SK-N-SH treated with all-trans-retinoic acid at 6 μM for 48 hours (cell line): Measurements from ENCODE around the gene CBFA2T2.

Source experiments
- ATAC-seq: fragments of 200-7000 bp; cut with Tn5 transposase; 3 replicates; pipeline ENCODE4 v1.9.1; 2020; ENCODE audit warnings: mild to moderate bottlenecking, moderate library complexity
- BACH2 ChIP-seq: fragments of 250-450 bp; sonication (Bioruptor Pico); IDR thresholded peaks from 2 replicates; pipeline ENCODE4 v1.9.0; 2021; ENCODE audit warnings: mild to moderate bottlenecking, borderline replicate concordance
- ESRRG ChIP-seq: fragments of 250-450 bp; sonication (Bioruptor Pico); IDR thresholded peaks from 2 replicates; pipeline ENCODE4 v1.6.1; 2021; ENCODE audit warnings: mild to moderate bottlenecking
- ISL1 ChIP-seq: fragments of 250-450 bp; sonication (Bioruptor Pico); IDR thresholded peaks from 2 replicates; pipeline ENCODE4 v2.1.2; 2022; ENCODE audit warnings: mild to moderate bottlenecking, moderate library complexity
- OSR1 ChIP-seq: fragments of 250-450 bp; sonication (Bioruptor Pico); IDR thresholded peaks from 2 replicates; pipeline ENCODE4 v1.8.0; 2022; ENCODE audit warnings: moderate library complexity, mild to moderate bottlenecking, inconsistent platforms
- PPARA ChIP-seq: fragments of 250-450 bp; sonication (Bioruptor Pico); IDR thresholded peaks from 2 replicates; pipeline ENCODE4 v1.5.0; 2020; ENCODE audit warnings: mild to moderate bottlenecking, borderline replicate concordance
- SNAI2 ChIP-seq: fragments of 250-450 bp; sonication (Bioruptor Pico); IDR thresholded peaks from 2 replicates; pipeline ENCODE4 v1.5.0; 2020; ENCODE audit warnings: mild to moderate bottlenecking, moderate library complexity
- TCF4 ChIP-seq: fragments of 250-450 bp; sonication (Bioruptor Pico); IDR thresholded peaks from 2 replicates; pipeline ENCODE4 v1.8.0; 2021; ENCODE audit warnings: mild to moderate bottlenecking, moderate library complexity, borderline replicate concordance
- ZC3H10 ChIP-seq: fragments of 250-450 bp; sonication (Bioruptor Pico); IDR thresholded peaks from 2 replicates; pipeline ENCODE4 v1.5.1; 2021; ENCODE audit warnings: mild to moderate bottlenecking, moderate library complexity
- ZFP3 ChIP-seq: fragments of 250-450 bp; sonication (Bioruptor Pico); IDR thresholded peaks from 2 replicates; pipeline ENCODE4 v1.5.0; 2020; ENCODE audit warnings: mild to moderate bottlenecking, moderate library complexity
- ZNF70 ChIP-seq: fragments of 450-650 bp; formaldehyde crosslinking; IDR thresholded peaks from 2 replicates; pipeline ENCODE4 v1.5.0; 2020; ENCODE audit warnings: mild to moderate bottlenecking, moderate library complexity
- ZNF8 ChIP-seq: fragments of 450-650 bp; formaldehyde crosslinking; IDR thresholded peaks from 2 replicates; pipeline ENCODE4 v1.5.0; 2020; ENCODE audit warnings: mild to moderate bottlenecking, moderate library complexity
- TF ChIP-seq, protein P1 (sequence below): fragments of 250-450 bp; sonication (Bioruptor Pico); IDR thresholded peaks from 2 replicates; pipeline ENCODE4 v1.5.0; 2020; ENCODE audit warnings: mild to moderate bottlenecking, moderate library complexity
- TF ChIP-seq, protein P2 (sequence below): fragments of 250-450 bp; sonication (Bioruptor Pico); IDR thresholded peaks from 2 replicates; pipeline ENCODE4 v1.8.0; 2020; ENCODE audit warnings: mild to moderate bottlenecking, moderate library complexity, borderline replicate concordance
- TF ChIP-seq, protein P3 (sequence below): fragments of 250-450 bp; sonication (Bioruptor Pico); IDR thresholded peaks from 2 replicates; pipeline ENCODE4 v1.5.1; 2021; ENCODE audit warnings: mild to moderate bottlenecking, moderate library complexity
- TF ChIP-seq, protein P4 (sequence below): fragments of 250-450 bp; sonication (Bioruptor Pico); IDR thresholded peaks from 2 replicates; pipeline ENCODE4 v1.8.0; 2021; ENCODE audit warnings: low read depth, mild to moderate bottlenecking, moderate library complexity, borderline replicate concordance

Gene CBFA2T2

DNA sequence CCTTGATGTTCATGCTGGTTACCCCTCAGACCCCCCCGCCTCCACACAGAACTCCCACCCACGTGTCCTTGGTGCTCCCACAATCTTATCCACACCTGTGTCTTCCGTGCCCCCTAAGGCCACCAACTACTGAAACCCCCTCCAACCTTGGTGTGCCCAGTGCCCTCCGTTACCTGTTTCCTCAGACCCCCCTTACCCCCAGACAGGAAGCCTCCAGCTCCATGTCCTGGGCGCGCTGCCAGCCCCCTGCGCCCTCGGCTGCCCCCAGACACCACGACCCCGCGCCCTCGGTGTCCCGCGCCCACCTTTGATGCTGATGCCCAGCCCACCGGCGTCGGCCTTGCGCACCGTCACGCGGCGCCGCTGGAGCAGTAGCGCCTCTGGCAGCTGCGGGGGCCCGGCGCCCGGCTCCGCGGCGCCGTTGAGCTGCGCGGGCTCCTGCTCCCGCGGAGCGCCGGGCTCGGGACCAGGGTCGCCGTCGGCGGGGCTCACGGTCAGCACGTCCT is 46.8 kb upstream of the CBFA2T2 start:
- peak; percentile 86 for TF ChIP-seq ZFP3
- TF ChIP-seq, protein P1, sequence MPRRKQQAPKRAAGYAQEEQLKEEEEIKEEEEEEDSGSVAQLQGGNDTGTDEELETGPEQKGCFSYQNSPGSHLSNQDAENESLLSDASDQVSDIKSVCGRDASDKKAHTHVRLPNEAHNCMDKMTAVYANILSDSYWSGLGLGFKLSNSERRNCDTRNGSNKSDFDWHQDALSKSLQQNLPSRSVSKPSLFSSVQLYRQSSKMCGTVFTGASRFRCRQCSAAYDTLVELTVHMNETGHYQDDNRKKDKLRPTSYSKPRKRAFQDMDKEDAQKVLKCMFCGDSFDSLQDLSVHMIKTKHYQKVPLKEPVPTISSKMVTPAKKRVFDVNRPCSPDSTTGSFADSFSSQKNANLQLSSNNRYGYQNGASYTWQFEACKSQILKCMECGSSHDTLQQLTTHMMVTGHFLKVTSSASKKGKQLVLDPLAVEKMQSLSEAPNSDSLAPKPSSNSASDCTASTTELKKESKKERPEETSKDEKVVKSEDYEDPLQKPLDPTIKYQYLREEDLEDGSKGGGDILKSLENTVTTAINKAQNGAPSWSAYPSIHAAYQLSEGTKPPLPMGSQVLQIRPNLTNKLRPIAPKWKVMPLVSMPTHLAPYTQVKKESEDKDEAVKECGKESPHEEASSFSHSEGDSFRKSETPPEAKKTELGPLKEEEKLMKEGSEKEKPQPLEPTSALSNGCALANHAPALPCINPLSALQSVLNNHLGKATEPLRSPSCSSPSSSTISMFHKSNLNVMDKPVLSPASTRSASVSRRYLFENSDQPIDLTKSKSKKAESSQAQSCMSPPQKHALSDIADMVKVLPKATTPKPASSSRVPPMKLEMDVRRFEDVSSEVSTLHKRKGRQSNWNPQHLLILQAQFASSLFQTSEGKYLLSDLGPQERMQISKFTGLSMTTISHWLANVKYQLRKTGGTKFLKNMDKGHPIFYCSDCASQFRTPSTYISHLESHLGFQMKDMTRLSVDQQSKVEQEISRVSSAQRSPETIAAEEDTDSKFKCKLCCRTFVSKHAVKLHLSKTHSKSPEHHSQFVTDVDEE = no peak
- peak; percentile 13 for ATAC-seq

DNA sequence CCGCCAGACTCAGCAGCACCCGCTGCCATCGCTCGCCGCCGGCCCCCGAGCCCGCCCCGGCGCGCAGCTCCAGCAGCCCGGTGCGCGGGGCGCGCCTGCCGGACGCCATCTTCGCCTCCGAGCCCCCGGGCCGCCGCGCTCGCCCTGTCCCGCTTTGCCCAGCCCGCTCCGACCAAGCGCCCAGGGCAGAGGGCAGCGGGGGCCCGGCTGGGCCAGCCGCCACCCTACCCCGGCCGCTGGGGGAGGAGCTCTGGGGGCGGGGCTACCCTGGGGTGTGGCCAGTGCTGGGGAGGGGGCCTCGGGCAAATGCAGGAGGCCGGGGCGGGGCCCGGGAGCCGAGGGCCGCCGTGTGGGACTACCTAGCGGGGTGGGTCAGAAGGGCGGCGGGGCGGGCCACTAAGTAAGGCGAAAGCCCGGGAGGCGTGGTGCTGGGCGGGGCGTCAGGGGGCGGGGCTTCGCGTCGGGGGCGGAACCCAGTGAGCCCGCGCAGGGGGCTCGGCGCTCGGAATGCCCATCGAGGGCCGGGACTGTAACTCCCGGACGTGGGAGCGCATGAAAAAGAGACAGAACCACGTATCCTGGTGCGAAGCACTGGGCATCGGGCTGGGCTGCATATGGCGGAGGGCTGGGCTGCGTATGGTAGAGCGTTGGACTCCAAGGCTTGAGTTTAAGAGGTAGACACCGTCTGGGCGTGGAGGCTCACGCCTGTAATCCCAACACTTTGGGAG is 46.2 kb upstream of the CBFA2T2 start, which contains the start of gene SNTA1:
SNTA1 (minus strand) TSS at position 252 of the 728 bp plus-strand sequence; CDS start at position 109, 143 bp downstream.
- TF ChIP-seq TCF4 (no peak), ESRRG (CRISPR knock-in tag) (no peak), ZNF70 (CRISPR knock-in tag) (peak; percentile 92)
- TF ChIP-seq, protein P2, sequence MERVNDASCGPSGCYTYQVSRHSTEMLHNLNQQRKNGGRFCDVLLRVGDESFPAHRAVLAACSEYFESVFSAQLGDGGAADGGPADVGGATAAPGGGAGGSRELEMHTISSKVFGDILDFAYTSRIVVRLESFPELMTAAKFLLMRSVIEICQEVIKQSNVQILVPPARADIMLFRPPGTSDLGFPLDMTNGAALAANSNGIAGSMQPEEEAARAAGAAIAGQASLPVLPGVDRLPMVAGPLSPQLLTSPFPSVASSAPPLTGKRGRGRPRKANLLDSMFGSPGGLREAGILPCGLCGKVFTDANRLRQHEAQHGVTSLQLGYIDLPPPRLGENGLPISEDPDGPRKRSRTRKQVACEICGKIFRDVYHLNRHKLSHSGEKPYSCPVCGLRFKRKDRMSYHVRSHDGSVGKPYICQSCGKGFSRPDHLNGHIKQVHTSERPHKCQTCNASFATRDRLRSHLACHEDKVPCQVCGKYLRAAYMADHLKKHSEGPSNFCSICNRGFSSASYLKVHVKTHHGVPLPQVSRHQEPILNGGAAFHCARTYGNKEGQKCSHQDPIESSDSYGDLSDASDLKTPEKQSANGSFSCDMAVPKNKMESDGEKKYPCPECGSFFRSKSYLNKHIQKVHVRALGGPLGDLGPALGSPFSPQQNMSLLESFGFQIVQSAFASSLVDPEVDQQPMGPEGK (CRISPR knock-in tag) = no peak
- ATAC-seq = peak; percentile 91

DNA sequence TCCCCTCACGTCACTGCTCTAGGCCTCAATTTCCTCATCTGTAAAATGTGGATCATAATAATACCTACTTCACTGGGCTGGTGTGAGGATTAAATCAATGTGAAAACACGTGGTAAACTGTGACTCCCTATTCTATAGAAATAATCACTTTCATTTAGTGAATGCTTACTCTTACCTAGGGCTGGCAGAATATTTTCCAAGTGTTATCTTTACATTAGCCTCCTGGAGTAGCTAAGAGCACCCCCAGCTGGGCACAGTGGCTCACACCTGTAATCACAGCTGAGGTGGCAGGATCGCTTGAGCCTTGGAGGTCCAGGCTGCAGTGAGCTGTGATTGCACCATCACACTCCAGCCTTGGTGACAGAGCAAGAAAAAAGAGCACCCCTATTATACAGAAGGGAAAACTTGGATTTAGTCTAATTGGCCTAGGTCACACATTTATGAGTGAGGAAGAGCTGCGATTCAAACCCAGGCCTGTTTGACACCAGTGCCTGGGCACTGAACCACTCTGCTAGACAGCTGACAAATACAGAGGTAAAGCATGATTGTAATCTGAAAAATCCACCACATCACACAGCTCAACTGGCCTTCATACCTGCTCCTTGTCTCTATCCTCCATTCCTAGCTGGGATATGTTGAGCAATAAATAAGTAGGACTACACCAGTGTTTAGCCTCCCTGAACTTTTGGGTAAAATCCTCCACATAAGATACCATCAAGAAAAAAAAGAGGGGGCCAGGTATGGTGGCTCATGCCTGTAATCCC is 44.9 kb upstream of the CBFA2T2 start:
- TF ChIP-seq PPARA (CRISPR knock-in tag) = no peak
- no peak for ATAC-seq

DNA sequence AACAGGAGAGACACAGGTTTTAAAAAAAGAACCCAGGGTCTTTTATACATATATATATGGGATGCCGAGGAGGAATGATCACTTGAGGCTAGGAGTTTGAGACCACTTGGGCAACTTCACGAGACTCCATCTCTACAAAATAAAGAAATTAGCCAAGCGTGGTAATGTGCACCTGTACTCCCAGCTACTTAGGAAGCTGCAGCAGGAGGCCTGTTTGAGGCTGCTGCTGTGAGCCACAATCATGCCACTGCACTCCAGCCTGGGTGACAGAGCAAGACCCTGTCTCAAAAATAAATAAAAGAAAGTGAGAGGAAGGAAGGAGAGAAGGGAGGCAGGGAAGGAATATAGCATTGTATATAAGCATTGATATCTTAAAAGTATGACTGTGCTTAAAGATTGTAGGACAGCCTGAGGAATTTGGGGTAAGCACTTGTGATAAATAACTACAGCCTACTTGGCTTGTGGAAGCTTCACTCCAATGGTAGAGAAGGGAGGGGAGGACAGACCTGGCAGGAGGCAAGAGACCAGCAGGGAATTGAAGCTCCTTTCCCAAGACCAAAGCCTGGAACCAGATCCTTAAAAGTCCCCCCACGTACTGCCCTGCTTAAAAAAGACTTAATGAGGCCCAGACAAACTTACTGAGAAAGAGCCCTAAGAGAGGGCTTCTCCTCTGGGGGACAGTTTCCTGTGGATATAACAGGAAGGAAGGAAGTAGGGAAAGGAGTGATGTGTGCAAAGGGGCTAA is 43.8 kb upstream of the CBFA2T2 start:
- ATAC-seq = no peak
- TF ChIP-seq ISL1 (CRISPR knock-in tag) = no peak
- no peak for TF ChIP-seq ZC3H10
- TF ChIP-seq, protein P3, sequence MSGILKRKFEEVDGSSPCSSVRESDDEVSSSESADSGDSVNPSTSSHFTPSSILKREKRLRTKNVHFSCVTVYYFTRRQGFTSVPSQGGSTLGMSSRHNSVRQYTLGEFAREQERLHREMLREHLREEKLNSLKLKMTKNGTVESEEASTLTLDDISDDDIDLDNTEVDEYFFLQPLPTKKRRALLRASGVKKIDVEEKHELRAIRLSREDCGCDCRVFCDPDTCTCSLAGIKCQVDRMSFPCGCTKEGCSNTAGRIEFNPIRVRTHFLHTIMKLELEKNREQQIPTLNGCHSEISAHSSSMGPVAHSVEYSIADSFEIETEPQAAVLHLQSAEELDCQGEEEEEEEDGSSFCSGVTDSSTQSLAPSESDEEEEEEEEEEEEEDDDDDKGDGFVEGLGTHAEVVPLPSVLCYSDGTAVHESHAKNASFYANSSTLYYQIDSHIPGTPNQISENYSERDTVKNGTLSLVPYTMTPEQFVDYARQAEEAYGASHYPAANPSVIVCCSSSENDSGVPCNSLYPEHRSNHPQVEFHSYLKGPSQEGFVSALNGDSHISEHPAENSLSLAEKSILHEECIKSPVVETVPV (CRISPR knock-in tag) = no peak
- no peak for TF ChIP-seq SNAI2 (CRISPR knock-in tag)
- TF ChIP-seq ZNF8 (CRISPR knock-in tag) = no peak
- TF ChIP-seq, protein P2 (CRISPR knock-in tag) = no peak
- TF ChIP-seq BACH2 (CRISPR knock-in tag) = no peak
- TF ChIP-seq, protein P4, sequence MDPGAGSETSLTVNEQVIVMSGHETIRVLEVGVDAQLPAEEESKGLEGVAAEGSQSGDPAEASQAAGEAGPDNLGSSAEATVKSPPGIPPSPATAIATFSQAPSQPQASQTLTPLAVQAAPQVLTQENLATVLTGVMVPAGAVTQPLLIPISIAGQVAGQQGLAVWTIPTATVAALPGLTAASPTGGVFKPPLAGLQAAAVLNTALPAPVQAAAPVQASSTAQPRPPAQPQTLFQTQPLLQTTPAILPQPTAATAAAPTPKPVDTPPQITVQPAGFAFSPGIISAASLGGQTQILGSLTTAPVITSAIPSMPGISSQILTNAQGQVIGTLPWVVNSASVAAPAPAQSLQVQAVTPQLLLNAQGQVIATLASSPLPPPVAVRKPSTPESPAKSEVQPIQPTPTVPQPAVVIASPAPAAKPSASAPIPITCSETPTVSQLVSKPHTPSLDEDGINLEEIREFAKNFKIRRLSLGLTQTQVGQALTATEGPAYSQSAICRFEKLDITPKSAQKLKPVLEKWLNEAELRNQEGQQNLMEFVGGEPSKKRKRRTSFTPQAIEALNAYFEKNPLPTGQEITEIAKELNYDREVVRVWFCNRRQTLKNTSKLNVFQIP (CRISPR knock-in tag) = no peak
- no peak for TF ChIP-seq OSR1 (CRISPR knock-in tag)
